Measurements from ENCODE around the gene COPE.
A peak's percentile ranks its signal among the peaks of the same experiment; 100 is the strongest.
"Not testable (repeated sequence)": the region's sequence is repeated elsewhere in the genome, so short reads cannot be mapped to it uniquely, and the experiment has no call there.

Gene COPE

GRCh38 chr19:18941628-18942354 lies 22.6 kb upstream of the COPE start:
- H3K4me3 ChIP-seq (ENCODE audit: low read depth, low read length): peak overlapping the region; percentile 29
- no peak for DNase-seq (ENCODE audit: low read depth)

GRCh38 chr19:18940769-18941627 lies 21.8 kb upstream of the COPE start, which contains the start of gene HOMER3:
Gene HOMER3 (minus strand): TSS chr19:18941217. CDS start chr19:18938982, 2,235 bp downstream.
- H3K4me3 ChIP-seq (ENCODE audit: low read depth, low read length): peak within 1 kb of the TSS; percentile 92
- DNase-seq (ENCODE audit: low read depth): no peak

DNA sequence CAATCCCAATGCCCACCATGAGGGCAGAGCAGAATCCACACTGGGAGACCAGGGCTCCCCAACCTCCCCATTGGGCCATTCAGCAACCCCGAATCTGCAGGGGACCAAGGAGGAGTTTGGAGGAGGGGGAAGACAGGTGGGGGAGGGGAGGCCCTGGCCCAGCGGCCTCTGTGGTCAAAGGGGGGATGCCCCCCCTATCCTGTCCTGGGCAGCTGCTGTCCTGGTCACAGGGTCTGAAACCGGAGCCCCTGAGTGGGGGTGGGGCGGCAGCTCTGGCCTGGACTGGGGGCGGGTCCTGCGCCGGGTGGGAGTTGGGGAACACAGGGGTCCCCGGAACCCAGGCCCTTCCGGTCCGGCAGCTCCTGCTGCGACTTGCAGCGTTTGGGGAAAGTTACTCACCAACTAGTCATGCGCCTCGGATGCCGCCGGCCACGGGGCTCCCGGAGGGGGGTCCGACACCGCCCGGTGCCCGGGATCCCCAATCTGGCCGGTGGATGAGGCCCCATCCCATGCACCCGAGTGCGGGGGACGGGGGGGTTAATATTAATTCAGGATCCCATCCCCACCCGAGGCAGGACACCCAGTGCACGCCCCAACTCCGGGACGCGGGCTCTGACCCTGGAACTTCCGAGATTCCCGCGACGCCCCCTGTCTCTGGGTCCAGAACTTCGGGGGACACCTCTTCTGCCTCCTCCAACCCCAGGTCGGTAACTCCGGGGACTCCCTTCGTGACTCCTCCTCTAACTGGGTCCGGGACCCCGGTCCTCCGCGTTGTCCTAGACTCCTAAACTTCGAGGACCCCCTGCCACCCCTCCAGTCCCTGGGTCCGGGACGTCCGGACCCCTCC lies 21.0 kb upstream of the COPE start:
- H3K4me3 ChIP-seq (ENCODE audit: low read depth, low read length): peak overlapping the region; percentile 92
- DNase-seq (ENCODE audit: low read depth): no peak

GRCh38 chr19:18939163-18939562 lies 20.0 kb upstream of the COPE start:
- H3K4me3 ChIP-seq (ENCODE audit: low read depth, low read length): peak overlapping the region; percentile 92
- no peak for DNase-seq (ENCODE audit: low read depth)

DNA sequence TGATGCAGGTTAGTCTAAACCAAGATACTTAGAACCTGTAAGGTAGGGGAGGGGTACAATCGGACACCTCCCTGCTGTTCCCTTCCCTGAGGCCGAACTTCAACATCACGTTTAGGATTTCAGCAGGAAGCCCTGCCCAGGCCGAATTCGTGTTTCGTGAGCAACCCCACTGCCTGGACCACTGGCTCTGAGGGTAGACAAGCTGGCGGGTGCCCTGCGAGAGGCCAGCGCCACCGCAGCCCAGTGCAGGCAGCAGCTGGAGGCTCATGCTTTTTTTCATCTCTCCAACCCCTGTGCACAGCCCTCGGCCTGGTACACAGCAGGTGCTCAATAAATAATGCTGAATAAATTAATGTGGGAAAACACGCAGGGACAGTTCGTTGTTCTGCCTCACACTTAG lies 14.1 kb upstream of the COPE start:
- no peak for DNase-seq (ENCODE audit: low read depth)
- no peak overlapping the region for H3K4me3 ChIP-seq (ENCODE audit: low read depth, low read length)

GRCh38 chr19:18932216-18932841 lies 13.1 kb upstream of the COPE start:
- H3K4me3 ChIP-seq (ENCODE audit: low read depth, low read length): no peak overlapping the region

GRCh38 chr19:18931316-18932162 lies 12.4 kb upstream of the COPE start:
- no peak overlapping the region for H3K4me3 ChIP-seq (ENCODE audit: low read depth, low read length)

More at GRCh38 chr19:18932216-18932841, 13.1 kb upstream of the COPE start:
- DNase-seq (ENCODE audit: low read depth): no peak

DNA sequence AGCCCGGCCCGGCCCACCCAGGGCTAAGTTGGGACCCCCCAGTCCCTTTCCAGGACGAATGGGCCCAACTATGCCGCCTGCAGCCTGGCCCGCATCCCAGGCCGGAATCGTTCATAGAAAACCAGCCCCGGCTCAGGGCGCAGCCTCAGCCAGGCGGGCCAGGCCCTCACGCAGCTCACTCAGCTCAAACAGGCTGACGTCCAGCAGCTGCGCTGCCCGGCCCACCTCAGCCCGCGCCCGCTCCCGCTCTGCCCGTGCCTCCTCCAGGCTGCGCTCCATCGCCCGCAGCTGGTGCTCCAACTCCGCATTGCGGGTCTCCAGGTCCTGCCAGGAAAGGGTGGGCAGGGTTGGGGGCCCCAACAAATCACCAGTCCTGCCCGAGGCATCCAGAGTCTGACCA lies 10.1 kb upstream of the COPE start:
- DNase-seq (ENCODE audit: low read depth): no peak
- H3K4me3 ChIP-seq (ENCODE audit: low read depth, low read length): no peak overlapping the region

More at GRCh38 chr19:18931316-18932162, 12.4 kb upstream of the COPE start:
- DNase-seq (ENCODE audit: low read depth): no peak

DNA sequence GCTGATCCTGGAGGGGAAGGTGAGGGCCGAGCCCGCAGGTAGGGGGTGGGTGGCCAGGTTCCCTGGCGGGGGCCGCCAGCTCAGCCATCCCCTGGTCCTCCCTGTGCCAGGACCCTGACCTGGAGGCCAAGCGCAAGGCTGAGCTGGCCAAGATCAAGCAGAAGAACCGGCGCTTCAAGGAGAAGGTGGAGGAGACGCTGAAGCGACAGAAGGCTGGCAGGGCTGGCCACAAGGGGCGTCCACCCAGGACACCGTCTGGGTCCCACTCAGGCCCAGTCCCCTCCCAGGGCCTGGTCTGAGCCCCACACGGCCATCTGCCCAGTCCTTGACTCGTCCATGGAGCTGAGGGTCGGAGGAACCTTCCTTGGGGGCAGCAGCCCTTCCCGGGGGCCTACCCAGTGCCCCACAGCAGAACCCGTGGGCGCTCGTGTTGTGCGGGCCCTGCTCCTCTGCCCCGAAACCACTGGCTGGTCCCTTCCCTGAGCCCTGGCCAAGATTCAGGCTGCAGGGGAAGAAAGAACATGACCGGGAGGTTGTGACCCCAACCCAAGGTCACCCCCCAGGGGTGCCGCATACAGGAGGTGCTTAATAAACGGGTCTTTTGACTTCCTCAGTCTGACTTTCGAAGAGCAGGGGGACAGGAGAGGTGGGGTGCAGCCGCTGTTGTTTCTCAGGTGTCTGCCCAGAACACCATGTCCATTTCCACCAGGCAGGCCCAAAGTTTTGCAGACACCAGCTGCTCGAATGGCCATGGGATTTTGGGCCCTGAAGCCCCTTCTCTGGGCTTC lies 9.0 kb upstream of the COPE start:
- no peak for DNase-seq (ENCODE audit: low read depth)

GRCh38 chr19:18924684-18925213 lies 5.6 kb upstream of the COPE start:
- no peak overlapping the region for H3K4me3 ChIP-seq (ENCODE audit: low read depth, low read length)
- no peak for DNase-seq (ENCODE audit: low read depth)

More for the DNA sequence above, 9.0 kb upstream of the COPE start:
- H3K4me3 ChIP-seq (ENCODE audit: low read depth, low read length): no peak overlapping the region

DNA sequence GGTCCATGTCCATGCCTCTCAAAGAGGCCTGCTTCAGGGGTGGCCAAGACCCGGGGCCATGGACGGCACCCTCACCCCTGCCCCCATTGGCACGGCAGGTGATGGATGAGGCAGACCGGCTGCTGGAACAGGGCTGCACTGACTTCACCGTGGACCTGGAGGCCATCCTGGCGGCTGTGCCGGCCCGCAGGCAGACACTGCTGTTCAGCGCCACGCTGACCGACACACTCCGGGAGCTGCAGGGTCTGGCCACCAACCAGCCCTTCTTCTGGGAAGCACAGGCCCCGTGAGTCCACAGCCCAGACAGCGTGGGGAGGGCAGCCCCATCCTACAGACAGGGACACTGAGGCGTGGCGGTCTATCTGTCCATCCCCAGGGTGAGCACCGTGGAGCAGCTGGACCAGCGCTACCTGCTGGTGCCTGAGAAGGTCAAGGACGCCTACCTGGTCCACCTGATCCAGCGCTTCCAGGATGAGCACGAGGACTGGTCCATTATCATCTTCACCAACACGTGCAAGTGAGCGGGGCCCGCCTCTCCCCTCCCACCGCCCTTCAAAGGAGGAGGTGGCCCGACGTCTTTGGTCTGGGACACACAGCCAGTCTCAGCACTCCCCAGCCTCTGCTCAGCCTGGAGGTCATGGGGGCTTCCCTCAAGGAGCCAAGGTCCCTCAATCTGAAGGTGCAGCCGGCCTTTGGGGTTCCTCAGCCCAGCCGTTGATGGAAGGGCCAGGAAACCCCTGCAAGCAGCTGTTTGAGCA lies 3.2 kb upstream of the COPE start:
- H3K4me3 ChIP-seq (ENCODE audit: low read depth, low read length): no peak overlapping the region
- DNase-seq (ENCODE audit: low read depth): no peak

DNA sequence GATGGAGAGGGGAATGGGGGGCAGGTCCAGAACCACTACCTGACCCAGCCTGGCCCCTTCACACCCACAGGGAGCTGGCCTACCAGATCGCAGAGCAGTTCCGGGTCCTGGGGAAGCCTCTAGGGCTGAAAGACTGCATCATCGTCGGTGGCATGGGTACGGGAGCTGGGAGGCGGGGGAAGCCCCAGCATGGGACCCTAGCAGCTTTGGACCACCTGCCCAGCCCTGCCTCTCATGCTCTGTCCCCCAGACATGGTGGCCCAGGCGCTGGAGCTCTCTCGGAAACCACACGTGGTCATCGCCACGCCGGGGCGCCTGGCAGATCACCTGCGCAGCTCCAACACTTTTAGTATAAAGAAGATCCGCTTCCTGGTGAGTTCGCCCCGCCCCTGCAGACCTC lies 2.4 kb upstream of the COPE start:
- no peak overlapping the region for H3K4me3 ChIP-seq (ENCODE audit: low read depth, low read length)
- no peak for DNase-seq (ENCODE audit: low read depth)

- no peak for DNase-seq (ENCODE audit: low read depth)
- H3K4me3 ChIP-seq (ENCODE audit: low read depth, low read length): peak overlapping the region; percentile 100
These were observed 1.2 kb upstream of the COPE start for GRCh38 chr19:18920400-18920799.

GRCh38 chr19:18919900-18920214 lies 670 bp upstream of the COPE start:
- DNase-seq (ENCODE audit: low read depth): no peak
- H3K4me3 ChIP-seq (ENCODE audit: low read depth, low read length): peak overlapping the region; percentile 100

DNA sequence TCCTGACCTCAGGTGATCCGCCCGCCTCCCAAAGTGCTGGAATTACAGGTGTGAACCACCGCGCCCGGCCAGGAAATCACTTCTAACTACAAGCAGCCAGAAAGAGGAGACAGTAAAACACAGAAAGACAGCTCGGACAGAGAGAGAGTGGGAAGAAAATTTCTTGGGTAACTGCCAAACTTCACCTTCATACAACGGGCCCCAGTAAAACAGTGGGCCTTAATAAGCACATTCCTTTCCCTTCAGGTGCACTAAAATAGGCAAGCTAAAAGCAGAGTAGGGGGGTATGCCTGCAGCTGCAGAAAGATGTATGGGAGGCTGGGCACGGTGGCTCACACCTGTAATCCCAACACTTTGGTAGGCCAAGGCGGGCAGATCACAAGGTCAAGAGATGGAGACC lies 1.6 kb downstream of the COPE start:
- H3K4me3 ChIP-seq (ENCODE audit: low read depth, low read length); DNase-seq (ENCODE audit: low read depth): not testable (repeated sequence)

DNA sequence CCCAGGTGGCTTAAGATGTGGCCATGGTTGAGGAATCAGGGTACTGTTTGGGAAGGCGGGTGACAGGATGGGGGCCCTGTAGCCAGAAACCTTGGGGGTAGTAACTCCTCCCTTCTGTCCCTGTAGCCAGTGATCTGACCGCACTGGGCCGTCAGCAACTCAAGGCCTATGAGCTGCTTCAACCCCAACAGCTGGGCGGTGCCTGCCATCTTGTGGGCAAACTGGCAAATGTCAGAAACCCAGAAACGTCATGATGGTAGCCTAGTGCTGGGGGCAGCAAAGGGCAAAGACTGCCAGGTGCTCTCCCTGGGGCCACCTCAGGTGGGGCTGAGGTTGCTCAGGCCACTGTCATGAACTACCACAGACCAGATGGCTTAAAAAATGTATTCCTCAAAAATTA lies 3.5 kb downstream of the COPE start:
- no peak for DNase-seq (ENCODE audit: low read depth)
- H3K4me3 ChIP-seq (ENCODE audit: low read depth, low read length): no peak overlapping the region

GRCh38 chr19:18913466-18913865 lies 5.7 kb downstream of the COPE start:
- no peak overlapping the region for H3K4me3 ChIP-seq (ENCODE audit: low read depth, low read length)

More at GRCh38 chr19:18913466-18913865, 5.7 kb downstream of the COPE start:
- DNase-seq (ENCODE audit: low read depth): no peak

Measured in skeletal muscle cell (primary cell).